GM11168 (cell line): ENCODE results near the gene ZNF346.

ENCODE experiments used
- in situ Hi-C: fragments of 300-500 bp; cut with MboI; formaldehyde crosslinking; loops from one replicate; pipeline ENCODE4 v1.12.0; 2022; ENCODE audit warnings: low sequenced_read_pairs; ENCODE audit not compliant: unreplicated experiment

The ZNF346 gene

GRCh38 chr5:177092178-177093081 is 69.9 kb downstream of the ZNF346 start:
- in situ Hi-C loops: no loop called here

- in situ Hi-C loops: no loop called here
Measured at GRCh38 chr5:177093082-177093712, 70.7 kb downstream of the ZNF346 start.

- in situ Hi-C loops: no loop called here
Measured at GRCh38 chr5:177093803-177094202, 71.3 kb downstream of the ZNF346 start.

- in situ Hi-C loops: no loop called here
Measured at GRCh38 chr5:177094224-177095087, 72.0 kb downstream of the ZNF346 start.

- in situ Hi-C loops: no loop called here
Measured at GRCh38 chr5:177095088-177095669, 72.7 kb downstream of the ZNF346 start.

GRCh38 chr5:177096162-177097015 is 73.9 kb downstream of the ZNF346 start:
- in situ Hi-C loops: no loop called here

- in situ Hi-C loops: no loop called here
Measured at GRCh38 chr5:177097016-177097985, 74.8 kb downstream of the ZNF346 start.

- in situ Hi-C loops: no loop called here
Measured at GRCh38 chr5:177098120-177098469, 75.6 kb downstream of the ZNF346 start.

GRCh38 chr5:177098470-177099141 is 76.1 kb downstream of the ZNF346 start:
- in situ Hi-C loops: no loop called here

- in situ Hi-C loops: no loop called here
Measured at GRCh38 chr5:177099422-177100093, 77.1 kb downstream of the ZNF346 start.

- in situ Hi-C loops: no loop called here
Measured at GRCh38 chr5:177100714-177101121, 78.2 kb downstream of the ZNF346 start.

GRCh38 chr5:177103523-177104253 is 81.2 kb downstream of the ZNF346 start:
- in situ Hi-C loops: no loop called here

GRCh38 chr5:177105691-177106476 is 83.4 kb downstream of the ZNF346 start:
- in situ Hi-C loops: no loop called here

GRCh38 chr5:177107159-177107558 is 84.7 kb downstream of the ZNF346 start:
- in situ Hi-C loops: no loop called here

GRCh38 chr5:177109810-177110209 is 87.3 kb downstream of the ZNF346 start:
- in situ Hi-C loops: loop anchor here (10.0 kb wide), 1 partner anchor 125 kb away; no protein-coding TSS in a partner anchor
